B cell (primary cell): ENCODE results near the gene IFT20.
A peak's percentile ranks its signal among the peaks of the same experiment; 100 is the strongest.

Experiments
- CTCF ChIP-seq: fragments of 200-600 bp; IDR thresholded peaks from one replicate; pipeline ENCODE4 v1.8.0; 2022; ENCODE audit warnings: antibody characterized with exemption, mild to moderate bottlenecking
- EZH2 ChIP-seq: IDR thresholded peaks from 2 replicates; pipeline ENCODE4 v1.6.1; 2012; ENCODE audit warnings: borderline replicate concordance, low read depth, mild to moderate bottlenecking, moderate library complexity, low read length; ENCODE audit not compliant: insufficient read depth, poor library complexity, severe bottlenecking

DNA sequence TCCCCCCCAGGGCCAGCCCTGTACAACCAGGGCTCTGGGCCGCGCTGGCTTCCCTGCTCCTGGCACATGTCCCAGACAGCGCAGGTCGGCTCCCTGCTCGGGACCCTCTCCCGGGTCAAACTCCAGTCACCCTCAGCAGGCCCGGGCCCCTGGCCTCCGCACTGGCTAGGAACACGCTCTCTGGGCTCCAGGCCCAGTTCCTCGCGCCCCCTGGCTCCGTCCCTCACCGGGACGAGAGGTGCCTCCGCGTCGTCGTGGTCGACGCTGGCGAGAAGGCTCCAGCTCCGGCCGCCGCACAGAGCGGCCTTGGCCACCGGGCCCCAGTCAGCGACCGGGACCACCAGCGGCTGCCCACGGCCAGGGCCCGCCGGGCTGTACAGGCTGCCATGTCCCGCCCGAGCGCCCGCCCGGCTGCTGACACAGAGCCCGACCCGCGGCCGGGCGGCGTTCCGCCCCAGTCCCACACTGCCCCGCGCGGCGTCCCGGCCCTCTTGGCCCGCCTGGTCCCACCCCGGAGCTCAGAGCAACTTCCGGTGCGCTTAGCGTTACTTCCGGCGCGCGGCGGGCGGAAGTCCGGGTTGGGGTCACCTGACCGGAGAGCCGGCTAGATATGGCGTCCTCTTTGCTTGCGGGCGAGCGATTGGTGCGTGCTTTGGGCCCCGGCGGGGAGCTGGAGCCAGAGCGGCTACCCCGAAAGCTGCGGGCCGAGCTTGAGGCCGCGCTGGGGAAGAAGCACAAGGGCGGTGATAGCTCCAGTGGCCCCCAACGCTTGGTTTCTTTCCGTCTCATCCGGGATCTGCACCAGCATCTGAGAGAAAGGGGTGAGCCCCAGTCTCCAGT is 22.0 kb upstream of the IFT20 start, which contains the start of gene POLDIP2:
- peak; percentile 22 for TF ChIP-seq CTCF
- no peak for TF ChIP-seq EZH2
